GM12864 (cell line): ENCODE data around the gene GRIK3.

ENCODE experiments used
- DNase-seq: peaks from one replicate; pipeline ENCODE4 v3.0.0-alpha.2; 2011; ENCODE audit warnings: low read depth
- H3K4me3 ChIP-seq: 2 replicates; pipeline ENCODE4 v1.5.1; 2011; ENCODE audit warnings: mild to moderate bottlenecking, low read depth, low read length, control low read depth
- CTCF ChIP-seq: IDR thresholded peaks from 2 replicates; pipeline ENCODE4 v1.5.1; 2011; ENCODE audit warnings: low read depth, mild to moderate bottlenecking, moderate library complexity, low read length, control low read depth, inconsistent platforms; ENCODE audit errors: missing control alignments

The GRIK3 gene

GRCh38 chr1:37047542-37047941 is 13.2 kb upstream of the GRIK3 start:
- no peak for DNase-seq
- no peak overlapping the region for H3K4me3 ChIP-seq
- TF ChIP-seq CTCF, result no peak

- no peak for TF ChIP-seq CTCF
- DNase-seq, result no peak
- no peak overlapping the region for H3K4me3 ChIP-seq
These were observed 8.8 kb upstream of the GRIK3 start for GRCh38 chr1:37043101-37043500.

GRCh38 chr1:37042506-37042905 is 8.2 kb upstream of the GRIK3 start:
- TF ChIP-seq CTCF, result no peak
- no peak for DNase-seq
- H3K4me3 ChIP-seq, result no peak overlapping the region

GRCh38 chr1:37041483-37041882 is 7.2 kb upstream of the GRIK3 start:
- no peak for TF ChIP-seq CTCF
- H3K4me3 ChIP-seq, result no peak overlapping the region
- DNase-seq, result no peak

- H3K4me3 ChIP-seq, result no peak overlapping the region
- TF ChIP-seq CTCF, result no peak
- DNase-seq, result no peak
These were observed 6.5 kb upstream of the GRIK3 start for GRCh38 chr1:37040773-37041172.

- no peak overlapping the region for H3K4me3 ChIP-seq
- no peak for DNase-seq
- TF ChIP-seq CTCF, result no peak
These were observed 5.9 kb upstream of the GRIK3 start for GRCh38 chr1:37040261-37040660.

GRCh38 chr1:37038227-37039093 is 4.1 kb upstream of the GRIK3 start:
- no peak for DNase-seq
- no peak overlapping the region for H3K4me3 ChIP-seq
- no peak for TF ChIP-seq CTCF
